Activated naive CD4-positive, alpha-beta T cell treated with Interleukin-2 at 50 U/mL for 16 hours (primary cell): ENCODE results near the gene PDE7B.

ENCODE experiments used
- DNase-seq: peaks from one replicate; pipeline ENCODE4 v3.0.0-alpha.2; 2020

The PDE7B gene

DNA sequence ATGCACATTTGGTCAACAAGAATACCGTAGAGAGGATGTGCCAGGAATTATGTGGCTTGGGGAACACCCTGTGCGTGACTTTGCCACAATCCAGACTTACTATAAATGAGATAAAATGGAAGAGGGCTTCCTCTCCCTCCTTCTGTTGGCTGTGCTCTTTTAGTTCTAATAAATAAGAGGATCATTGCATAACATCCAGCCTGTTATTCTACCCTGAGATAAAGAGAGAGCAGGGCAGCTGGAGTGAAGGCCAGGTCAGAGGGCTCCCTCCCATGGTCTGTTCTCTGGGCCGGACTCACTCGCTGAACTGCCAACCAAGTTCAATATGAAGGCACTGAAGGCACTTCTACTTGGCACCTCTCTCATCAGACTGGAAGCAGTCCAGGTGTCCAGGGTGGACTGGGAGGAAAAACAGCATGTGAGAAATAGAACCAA is 306.9 kb downstream of the PDE7B start:
- no peak for DNase-seq

DNA sequence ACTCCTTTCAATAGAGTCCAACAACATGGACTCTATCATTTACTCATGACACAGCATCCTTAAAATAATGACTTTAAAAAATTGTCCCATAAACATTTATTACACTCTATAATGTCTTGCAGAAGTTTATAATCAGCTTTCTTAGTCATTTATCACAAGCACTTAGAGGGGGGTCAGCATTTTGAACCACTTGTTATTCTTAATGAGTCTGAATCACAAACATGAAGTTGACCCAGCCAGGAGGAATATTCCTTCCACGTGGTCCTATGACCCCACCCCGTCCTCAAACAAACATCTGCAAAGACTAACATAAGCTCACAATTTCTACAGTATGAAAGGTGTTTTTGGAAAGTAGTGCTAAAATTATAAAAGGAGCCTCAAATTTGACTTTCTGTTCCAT is 307.5 kb downstream of the PDE7B start:
- DNase-seq: no peak

DNA sequence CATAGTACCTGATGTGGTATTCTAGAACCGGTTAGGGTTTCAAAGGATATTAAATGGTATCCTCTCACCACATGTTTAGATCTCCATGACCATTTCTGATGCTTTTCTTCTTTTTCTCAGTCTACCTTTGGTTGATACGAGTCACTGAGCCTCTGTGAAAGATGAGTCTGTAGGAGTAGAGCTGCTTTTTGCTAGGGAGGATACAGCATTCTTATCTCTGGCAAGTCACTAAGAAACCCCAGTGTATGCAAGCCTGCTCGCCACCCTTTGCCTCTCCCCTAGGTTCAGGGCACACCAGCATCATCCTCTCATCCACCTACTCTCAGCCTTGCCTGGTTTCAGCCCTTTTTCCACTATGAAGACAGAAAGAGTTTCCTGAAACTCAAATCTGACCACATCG is 308.7 kb downstream of the PDE7B start:
- no peak for DNase-seq

DNA sequence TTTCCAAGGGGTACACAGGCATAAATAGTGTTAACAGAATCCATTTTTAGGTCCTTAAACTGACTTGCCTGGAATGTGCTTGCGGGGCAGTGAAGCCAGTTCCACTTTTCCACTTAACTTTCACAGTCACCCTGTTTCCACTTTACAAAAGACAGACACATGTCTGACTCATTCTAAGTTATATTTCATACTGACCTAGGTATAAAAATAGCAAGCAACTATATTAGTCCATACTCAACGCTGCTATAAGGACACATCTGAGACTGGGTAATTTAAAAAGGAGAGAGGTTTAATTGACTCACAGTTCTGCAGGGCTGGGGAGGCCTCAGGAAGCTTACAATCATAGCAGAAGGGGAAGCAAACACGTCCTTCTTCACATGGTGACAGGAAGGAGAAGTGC is 310.4 kb downstream of the PDE7B start:
- DNase-seq: no peak

DNA sequence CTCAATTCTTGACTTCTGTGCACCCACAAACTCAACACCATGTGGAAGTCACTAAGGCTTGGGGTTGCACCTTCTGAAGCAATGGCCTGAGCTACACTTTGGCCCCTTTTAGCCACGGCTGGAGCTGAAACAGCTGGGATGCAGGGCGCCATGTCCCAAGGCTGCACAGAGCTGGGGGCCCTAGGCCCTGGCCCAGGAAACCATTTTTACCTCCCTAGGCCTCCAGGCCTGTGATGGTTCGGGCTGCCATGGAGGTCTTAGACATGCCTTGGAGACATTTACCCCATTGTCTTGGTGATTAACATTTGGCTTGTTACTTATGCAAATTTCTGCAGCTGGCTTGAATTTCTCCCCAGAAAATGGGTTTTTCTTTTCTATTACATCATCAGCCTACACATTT is 311.8 kb downstream of the PDE7B start:
- no peak for DNase-seq

DNA sequence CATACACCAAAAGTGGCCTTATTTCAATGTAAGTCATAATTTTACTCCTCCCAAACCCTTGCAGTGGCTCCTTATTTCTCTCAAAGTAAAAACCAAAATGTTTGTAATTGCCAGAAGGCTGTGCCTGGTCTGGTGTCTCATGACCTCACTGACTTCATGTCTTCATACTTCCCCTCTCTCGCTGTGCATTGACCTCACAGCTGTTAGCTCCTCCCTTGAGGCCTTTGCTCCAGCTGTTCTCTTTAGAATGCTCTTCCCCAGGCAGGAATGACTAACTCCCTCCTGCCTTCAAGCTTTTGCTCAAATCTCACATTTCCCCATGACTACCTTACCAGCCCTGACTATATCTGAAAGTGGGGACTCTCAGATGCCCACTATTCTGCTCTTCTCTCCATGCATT is 315.3 kb downstream of the PDE7B start:
- DNase-seq: no peak

DNA sequence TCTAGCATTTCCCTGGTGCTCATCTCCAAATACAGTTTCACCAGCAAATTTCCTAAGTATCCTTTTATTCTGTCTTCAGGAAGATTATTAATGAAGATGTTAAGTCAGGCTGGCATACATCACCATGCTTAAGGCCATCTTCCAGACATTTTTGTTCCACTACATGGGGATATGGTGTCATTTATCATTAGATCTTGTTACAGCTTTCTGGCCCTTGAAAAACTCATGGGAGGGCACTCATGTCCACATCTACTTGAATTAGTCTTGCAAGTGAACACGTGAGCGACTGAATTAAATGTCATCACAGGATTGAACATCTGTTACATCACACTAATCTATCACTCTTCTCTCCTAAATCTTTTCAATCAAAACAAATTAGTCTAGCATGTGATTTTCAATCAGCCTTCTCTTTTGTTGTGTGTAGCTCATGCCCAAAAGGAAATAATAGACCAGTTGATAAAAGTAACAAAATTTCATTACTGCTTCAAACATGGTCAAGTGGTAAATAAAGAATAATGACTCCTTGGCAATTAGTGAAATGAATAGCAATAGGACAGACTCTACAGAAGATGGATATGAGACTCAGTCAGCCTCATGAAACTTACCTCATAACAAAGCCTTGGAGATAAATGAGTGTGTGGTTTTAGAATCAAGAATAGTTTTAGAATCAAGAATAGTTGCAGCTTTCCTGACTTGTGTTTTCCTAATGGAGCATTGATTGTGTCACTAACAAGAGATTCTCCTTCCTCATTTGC is 318.1 kb downstream of the PDE7B start:
- DNase-seq: no peak

DNA sequence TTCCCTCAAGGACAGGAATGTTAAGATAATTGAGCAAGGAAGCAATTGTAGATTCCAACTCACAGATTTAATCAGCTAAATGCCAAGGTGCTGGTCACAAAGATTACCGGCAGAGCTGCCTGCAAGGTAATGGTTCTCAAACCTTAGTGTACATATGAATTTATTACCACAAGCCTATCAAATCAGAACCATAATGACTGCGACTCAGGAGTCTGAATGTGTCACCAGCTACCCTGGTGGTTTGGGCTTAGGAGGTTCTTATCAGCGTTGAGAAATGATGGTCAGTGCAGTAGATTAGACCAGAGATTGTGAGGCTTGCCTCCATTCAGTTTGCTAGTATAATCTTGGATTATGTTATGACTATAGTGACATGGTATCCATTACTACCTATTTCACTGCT is 319.7 kb downstream of the PDE7B start:
- no peak for DNase-seq

DNA sequence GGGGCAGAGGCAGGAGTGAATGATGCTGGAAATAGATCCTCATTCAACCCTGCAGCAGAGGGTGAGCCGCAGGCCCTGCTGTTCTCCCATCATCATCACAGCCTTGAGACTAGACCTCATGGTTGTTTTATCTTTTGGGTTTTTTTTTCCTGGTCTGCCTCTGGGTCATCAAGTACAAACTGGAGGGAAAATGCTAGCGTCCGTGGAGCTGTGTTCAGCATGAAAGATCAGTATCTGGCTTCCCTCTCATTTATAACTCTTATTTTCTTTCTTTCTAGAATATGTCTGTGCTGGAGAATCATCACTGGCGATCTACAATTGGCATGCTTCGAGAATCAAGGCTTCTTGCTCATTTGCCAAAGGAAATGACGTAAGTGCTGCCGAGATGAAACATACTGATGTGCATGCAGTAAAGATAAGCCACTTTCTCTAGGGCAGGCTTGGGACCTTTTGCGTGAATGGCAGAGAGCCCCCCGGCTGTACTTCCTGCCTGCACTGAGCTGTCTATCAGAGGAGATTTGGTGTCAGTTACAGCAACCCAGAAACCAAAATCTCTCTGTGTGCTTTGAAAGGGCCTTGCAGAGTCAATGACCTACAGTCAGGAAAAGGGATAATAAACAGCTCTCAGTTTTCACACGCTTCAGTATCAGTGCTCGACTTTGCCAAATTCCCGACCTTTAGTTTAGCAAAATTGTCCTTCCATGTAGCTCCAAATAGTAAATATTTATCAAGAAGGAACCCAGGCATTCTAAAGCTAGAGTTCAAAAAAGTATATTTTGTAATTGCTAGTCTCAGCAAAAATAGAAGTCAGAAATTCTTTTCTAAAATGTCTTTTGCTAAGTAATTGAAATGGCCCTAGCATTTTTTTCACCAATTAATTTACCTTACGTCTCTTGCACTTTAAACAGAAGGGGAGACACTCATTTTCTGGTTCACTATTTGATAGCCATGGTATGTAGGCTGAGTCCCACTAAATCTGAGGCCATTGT is 322.3 kb downstream of the PDE7B start:
- no peak for DNase-seq

DNA sequence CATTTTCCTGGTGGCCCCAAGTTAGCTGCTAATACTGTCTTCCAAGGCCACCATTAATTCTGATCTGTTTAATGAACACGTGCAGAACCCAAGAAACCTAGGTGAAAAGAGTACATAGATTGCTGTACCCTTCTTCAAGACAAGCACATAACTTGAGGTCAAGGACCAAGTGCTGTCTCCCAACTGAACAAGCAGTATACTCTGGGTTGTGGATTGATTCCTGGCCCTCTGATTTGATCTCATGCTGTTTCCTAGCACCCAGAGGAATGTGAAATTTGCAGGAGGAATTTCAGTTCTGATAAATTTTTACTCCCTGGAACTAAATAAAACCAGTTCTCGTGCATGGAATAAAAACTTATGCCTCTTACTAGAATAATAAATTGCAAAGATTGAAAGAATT is 323.0 kb downstream of the PDE7B start:
- DNase-seq: no peak

DNA sequence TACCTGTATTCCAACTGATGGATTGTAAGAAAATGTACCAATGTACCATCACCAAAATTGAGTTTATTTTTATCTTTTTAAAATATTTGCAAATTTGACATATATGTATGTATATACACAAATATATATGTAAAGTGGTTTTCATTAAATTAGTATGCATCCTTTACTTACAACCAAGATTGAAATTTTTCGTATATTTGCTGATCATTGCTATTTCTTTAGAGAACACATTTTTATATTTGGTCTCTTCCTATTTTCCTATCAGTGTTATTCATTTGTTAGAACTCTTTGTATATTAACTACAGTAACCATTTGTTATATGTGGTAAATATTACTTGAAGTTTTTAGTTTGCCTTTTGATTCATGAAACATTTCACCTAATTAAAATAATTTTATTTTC is 324.4 kb downstream of the PDE7B start:
- DNase-seq: no peak

DNA sequence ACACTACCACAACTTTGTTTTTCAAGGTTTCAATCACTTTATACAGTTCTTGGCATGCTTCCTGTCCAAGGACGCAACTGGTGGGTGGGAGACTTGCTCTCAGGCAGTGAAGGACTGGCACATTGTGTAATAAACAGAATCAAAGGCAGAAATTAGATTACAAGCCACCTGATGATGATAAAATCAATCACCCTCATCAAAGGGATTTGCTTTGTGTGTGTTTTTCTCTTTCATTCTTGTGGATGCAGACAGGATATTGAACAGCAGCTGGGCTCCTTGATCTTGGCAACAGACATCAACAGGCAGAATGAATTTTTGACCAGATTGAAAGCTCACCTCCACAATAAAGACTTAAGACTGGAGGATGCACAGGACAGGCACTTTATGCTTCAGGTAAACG is 327.2 kb downstream of the PDE7B start:
- DNase-seq: no peak

DNA sequence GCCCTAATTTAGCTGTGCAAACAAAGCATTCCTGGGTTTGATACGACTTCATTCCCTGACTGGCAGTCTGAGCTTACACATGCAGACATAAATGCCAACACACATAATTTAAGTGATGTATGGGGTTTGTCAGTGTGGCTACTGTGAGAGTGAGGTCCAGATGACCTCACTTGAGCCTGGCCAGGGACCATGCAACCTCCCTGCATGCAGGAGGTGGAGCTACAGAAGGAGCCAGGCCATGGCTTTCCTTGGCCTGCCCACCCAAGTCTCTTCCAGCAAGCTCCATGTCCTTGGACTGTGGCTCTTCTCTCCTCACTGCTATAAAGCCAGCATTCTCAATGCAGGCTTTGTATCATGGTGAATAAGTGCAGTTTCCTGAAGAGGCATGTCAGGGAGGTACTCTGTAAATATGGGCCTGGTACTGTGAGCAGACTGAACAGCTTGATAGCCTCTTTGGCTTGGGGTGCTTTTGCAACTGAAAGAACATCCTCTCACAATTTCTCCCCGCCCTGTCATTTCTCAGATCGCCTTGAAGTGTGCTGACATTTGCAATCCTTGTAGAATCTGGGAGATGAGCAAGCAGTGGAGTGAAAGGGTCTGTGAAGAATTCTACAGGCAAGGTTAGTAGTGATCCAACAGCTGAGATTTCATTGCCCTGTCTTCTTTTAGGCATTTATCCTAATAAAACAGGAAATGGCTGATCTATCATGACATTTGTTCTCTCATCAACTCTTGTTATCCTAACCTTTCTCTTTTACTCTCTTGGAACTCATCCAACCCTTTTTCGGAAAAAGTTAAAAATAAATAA is 329.4 kb downstream of the PDE7B start:
- DNase-seq: no peak

DNA sequence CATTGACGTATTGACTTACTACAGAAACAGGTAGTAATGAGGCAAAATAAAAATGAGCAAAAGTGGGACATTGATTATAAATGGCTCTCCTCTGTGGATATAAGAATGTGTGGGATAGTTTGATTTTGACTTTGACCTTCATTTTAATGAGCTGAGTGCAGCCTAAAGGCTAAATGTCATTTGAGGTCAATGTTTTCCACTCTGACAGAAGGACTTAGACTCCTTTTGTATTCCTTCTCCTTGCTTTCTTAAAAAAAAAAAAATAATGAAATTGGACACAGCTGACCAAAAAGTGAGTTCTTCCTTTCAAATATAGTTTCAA is 330.0 kb downstream of the PDE7B start:
- no peak for DNase-seq

DNA sequence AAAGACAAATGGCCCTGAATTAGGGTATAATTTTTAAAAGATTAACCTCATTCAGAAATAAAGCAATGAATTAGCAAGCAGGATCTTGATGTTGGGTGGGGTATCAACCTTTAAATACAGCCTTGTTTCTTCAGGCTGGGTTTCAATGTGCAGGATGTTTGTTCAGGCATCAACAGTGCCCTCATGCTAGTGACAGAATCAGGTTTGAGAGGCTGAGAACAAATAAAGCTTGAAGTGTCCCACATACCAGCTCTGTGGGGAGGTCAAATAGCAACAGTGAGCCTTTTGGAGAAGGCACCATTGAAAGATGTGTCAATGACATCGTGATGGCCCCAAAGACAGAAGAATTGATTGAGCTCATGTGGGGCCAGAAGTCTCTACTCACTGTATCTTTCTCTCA is 330.4 kb downstream of the PDE7B start:
- no peak for DNase-seq

DNA sequence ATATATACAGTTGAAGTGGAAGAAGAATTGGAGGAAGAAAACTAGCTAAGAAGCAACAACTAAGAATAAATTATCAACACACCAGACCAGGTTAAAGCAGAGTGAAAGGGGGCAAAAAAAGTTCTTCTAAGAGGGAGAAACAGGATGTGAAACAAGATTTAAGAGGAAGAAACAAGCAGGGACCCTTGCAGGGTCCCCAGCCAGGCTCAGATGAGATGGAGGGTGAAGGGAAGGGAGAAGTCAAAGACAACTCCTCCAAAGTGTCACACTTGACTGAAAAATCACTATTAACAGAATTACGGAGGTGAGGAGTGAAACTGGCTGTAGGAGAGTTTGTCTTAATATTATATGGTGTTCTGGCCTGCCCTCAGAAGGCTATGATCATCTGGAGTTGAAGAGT is 333.2 kb downstream of the PDE7B start:
- DNase-seq: no peak

DNA sequence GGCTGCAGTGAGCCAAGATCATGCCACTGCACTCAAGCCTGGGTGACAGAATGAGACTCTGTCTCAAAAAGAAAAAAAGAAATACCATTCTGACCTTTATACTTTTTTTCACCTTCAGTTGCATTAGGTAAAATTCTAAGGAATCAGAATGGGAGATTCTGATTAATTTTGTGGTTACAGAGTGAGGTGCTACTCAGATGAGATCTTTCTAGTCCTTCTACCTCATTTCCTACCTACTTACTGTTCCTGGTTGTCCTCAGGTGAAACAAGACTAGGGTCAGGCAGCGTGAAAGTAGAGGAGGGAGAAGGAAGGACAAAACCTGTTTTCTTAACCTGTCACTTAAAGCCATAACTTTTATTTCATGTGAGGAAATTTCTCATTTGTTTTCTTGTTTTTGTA is 334.9 kb downstream of the PDE7B start:
- DNase-seq: no peak

DNA sequence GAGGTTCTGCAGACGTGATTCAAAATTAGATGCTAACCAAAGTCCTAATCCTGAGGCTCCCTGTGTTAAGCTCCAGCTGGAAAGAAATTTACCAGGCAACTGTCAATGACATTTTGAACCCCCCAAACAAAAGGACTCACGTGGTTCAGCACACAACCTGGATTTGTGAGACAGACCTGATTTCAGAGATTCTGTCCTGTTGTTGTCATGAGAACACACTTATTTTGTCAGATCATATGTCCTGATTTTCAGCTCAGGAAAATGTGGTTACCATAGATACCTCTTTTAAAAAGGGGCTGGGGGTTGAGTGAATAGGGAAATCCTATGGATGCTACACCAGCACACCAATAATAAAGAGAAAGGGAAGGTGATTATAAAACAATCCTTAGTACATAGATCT is 337.0 kb downstream of the PDE7B start:
- DNase-seq: no peak

DNA sequence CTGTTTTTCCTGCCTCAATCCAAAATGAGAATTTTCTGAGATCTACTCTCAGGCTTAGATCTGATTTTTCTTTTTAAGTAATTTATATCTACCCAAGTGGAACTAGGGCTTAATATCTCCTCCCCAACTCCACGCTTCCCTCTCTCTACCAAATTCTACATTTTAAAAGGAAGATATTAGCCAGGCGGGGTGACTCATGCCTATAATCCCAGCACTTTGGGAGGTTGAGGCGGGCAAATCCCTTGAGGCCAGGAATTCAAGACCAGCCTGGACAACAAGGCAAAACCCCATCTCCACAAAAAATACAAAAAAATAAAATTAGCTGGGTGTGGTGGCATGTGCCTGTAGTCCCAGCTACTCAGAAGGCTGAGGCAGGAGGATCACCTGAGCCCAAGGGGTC is 337.6 kb downstream of the PDE7B start:
- no peak for DNase-seq

DNA sequence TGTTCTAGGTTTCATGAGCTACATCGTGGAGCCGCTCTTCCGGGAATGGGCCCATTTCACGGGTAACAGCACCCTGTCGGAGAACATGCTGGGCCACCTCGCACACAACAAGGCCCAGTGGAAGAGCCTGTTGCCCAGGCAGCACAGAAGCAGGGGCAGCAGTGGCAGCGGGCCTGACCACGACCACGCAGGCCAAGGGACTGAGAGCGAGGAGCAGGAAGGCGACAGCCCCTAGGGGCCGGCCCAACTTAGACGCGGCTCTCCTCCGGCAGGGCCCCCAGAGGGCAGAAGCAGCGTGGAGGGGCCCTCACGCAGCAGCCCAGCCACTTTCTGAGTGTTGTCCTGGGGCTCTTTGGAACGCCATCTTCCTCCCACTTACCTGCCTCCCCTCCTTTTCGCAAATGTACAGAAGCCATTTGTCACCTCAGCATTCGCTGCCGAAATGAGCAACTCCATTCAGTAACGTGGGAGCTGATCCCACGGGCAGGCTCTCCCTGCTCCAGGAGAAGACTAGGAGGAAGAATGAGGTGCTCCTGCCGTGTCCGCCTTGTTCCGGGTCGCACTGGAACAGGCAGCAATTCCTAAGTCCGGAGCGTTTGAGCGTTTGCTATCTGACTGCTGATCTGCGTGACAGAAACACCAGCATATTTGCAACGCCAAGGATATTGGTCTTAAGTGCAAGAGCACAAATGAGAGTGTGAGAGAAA is 340.3 kb downstream of the PDE7B start:
- no peak for DNase-seq

DNA sequence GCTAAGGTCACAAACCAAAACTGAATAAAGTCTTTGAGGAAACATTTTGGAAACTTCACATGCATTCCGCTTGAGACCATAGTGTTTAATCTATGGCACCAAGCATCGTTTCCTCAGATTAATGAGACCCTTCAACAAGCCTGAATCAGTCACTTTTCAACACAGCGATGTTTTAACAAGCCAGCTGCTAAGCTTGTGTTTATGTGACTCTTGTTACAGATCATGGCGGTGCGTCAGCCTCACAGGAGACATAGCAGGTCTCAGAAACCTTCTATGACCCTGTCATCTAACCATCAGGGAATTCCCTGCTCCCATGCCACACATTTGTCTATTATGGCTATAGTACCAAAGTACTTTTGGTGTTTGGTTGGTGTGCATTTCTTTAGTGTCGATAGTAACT is 341.4 kb downstream of the PDE7B start:
- DNase-seq: no peak

DNA sequence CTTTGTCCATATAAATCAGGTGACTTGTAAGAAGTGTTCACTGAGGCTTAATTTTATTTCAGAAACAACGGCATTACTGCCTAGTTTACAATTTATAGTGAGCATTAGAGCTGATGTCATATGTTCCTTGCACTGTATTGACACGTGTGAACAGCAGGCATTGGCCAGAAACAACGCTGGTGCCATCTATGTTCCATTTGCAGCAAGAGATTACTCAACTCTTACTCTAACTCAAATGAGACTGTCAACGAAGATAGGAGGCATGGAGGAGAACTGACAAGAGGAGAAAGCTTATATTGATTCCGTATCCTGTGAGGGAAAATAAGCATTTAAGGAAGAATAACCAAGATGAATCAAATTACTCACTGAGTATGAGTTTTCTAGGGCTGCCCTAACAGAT is 350.2 kb downstream of the PDE7B start:
- DNase-seq: no peak

DNA sequence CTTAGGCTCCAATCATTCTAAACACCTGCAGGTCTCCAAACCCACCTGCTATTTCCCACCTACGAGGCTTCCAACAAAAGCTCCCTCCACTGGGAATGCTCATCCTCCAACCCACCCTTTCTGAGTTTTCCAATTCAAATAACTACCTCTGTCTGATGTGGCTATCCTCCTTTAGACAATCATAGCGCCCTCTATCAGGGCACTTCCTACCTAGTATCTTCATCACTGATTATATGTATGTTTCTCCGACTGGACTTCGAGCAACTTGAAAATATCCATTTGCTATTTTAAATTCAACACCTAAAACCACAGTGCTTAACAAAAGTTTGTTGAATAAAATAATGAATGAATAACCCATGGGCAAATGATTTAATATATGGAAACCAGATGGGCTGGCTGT is 357.3 kb downstream of the PDE7B start:
- no peak for DNase-seq
